Osteoblast (primary cell): ENCODE measurements around the gene NPBWR2. TPM values are rescaled to one million over a fixed set of nuclear protein-coding genes. Genes with fewer than 3 reads are reported as not detected.
A peak's percentile ranks its signal among the peaks of the same experiment; 100 is the strongest.

Experiments
- DNase-seq: peaks from one replicate; pipeline ENCODE4 v3.0.0; 2011; ENCODE audit warnings: low spot score, mixed read lengths; ENCODE audit not compliant: insufficient read length; ENCODE audit errors: missing footprints
- H2AFZ ChIP-seq: 2 replicates; pipeline ENCODE4 v1.6.0; 2011; ENCODE audit warnings: mild to moderate bottlenecking, low read length
- H3K27ac ChIP-seq: 2 replicates; pipeline ENCODE4 v1.5.1; 2011; ENCODE audit warnings: mild to moderate bottlenecking, low read depth, low read length, moderate library complexity
- H3K27me3 ChIP-seq: 2 replicates; pipeline ENCODE4 v1.6.0; 2012; ENCODE audit warnings: mild to moderate bottlenecking, control low read depth, inconsistent platforms, low read length, moderate library complexity; ENCODE audit not compliant: insufficient read depth
- H3K36me3 ChIP-seq: 2 replicates; pipeline ENCODE4 v1.5.1; 2011; ENCODE audit warnings: mild to moderate bottlenecking, low read length, control low read depth, moderate library complexity; ENCODE audit not compliant: insufficient read depth
- H3K4me1 ChIP-seq: 2 replicates; pipeline ENCODE4 v1.5.1; 2011; ENCODE audit warnings: mild to moderate bottlenecking, low read length, control low read depth, moderate library complexity; ENCODE audit not compliant: insufficient read depth
- H3K4me2 ChIP-seq: 2 replicates; pipeline ENCODE4 v1.6.0; 2011; ENCODE audit warnings: mild to moderate bottlenecking, low read length; ENCODE audit not compliant: insufficient read depth
- H3K4me3 ChIP-seq: fragments of 200-600 bp; sonication (generic); 3 replicates; pipeline ENCODE4 v1.5.1; 2012; ENCODE audit warnings: mild to moderate bottlenecking, low read length, inconsistent platforms; ENCODE audit not compliant: insufficient read depth
- H3K79me2 ChIP-seq: 2 replicates; pipeline ENCODE4 v1.6.0; 2012; ENCODE audit warnings: mild to moderate bottlenecking, low read length, control low read depth, inconsistent platforms; ENCODE audit not compliant: insufficient read depth
- H3K9me3 ChIP-seq: 2 replicates; pipeline ENCODE4 v1.5.1; 2011; ENCODE audit warnings: low read depth, low read length, control low read depth
- H4K20me1 ChIP-seq: 2 replicates; pipeline ENCODE4 v1.6.0; 2012; ENCODE audit warnings: mild to moderate bottlenecking, low read length, control low read depth; ENCODE audit not compliant: insufficient read depth
- total RNA-seq: library from RNA; depleted of rRNA; stranded (reverse); fragments of >200 nt; gene quantifications from 2 replicates; pipeline ENCODE4 v1.2.3, GENCODE V29; 2012
- TF ChIP-seq, protein P1 (sequence below): IDR thresholded peaks from 2 replicates; pipeline ENCODE4 v1.5.1; 2011; ENCODE audit warnings: mild to moderate bottlenecking, low read depth, low read length, moderate library complexity; ENCODE audit errors: extremely low read depth

Gene NPBWR2
- total RNA-seq, 1 donor = not detected

DNA sequence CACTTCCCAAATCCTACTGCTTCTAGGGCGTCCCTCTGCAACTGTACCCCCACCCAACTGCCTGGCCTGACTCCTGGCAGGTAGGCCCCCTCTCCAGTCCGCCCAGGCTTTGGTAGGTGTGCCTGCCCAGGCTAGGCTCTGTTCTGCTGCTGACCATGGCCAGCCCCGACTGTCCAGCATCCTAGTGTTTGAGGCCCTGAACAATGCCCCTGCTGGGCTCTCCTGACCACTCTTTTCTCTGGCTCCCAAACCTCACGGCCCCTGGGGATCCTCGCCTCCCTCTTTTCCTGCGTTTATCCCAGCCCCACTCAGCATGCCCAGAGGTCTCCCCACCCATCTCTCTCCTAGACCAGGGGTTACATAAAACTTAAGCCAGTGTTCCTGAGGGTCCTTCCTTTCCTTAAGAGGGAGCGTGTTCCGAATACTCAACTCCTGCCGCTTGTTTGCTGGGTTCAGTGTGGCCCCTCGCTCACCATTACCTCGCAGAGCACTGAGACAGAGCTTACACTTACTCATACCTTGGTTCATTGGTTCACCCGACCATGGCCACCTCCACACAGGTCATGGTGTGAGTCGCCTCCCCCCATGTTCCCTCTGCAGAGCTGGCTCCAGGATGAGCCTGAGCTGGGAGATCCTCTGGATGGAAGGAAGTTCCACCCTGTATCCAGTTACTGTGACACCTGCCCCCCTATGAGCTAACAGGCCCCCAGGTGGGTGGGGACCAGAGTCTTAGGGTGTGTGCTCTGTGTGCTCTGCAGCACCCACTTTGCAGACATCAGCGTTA lies 35.8 kb upstream of the NPBWR2 start:
- H3K79me2 ChIP-seq = no peaks in the 10 kb centered on the region
- H3K9me3 ChIP-seq = peaks cover 7% of the 10 kb centered on the region
- no peaks in the 10 kb centered on the region for H4K20me1 ChIP-seq
- peak; percentile 9 for DNase-seq
- H3K4me1 ChIP-seq = no peaks in the 10 kb centered on the region
- H3K4me3 ChIP-seq = no peak overlapping the region
- no peak overlapping the region for H3K27ac ChIP-seq
- H3K4me2 ChIP-seq = no peak overlapping the region
- TF ChIP-seq, protein P1, sequence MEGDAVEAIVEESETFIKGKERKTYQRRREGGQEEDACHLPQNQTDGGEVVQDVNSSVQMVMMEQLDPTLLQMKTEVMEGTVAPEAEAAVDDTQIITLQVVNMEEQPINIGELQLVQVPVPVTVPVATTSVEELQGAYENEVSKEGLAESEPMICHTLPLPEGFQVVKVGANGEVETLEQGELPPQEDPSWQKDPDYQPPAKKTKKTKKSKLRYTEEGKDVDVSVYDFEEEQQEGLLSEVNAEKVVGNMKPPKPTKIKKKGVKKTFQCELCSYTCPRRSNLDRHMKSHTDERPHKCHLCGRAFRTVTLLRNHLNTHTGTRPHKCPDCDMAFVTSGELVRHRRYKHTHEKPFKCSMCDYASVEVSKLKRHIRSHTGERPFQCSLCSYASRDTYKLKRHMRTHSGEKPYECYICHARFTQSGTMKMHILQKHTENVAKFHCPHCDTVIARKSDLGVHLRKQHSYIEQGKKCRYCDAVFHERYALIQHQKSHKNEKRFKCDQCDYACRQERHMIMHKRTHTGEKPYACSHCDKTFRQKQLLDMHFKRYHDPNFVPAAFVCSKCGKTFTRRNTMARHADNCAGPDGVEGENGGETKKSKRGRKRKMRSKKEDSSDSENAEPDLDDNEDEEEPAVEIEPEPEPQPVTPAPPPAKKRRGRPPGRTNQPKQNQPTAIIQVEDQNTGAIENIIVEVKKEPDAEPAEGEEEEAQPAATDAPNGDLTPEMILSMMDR = no peak
- no peaks in the 10 kb centered on the region for H3K36me3 ChIP-seq
- no peak overlapping the region for H2AFZ ChIP-seq
- H3K27me3 ChIP-seq = peaks cover 6% of the 10 kb centered on the region

DNA sequence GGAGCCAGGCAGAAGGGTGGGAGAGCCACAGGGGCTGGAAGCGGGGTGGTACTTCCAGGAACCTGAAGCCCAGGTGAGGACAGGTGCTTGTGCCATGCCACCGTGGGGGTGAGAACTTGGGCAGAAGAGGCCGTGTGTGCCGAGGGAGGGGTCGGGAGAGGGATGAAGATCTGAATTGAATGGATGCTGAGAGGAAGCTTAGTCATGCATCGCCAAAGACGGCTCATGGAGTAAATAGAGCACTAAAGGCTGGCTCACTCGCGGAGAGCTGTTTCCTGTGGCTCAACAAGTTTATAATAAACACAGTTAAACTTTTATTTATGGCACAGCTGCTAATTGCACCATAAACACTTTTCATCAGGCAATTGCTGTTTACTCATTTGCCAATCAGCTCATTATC lies 35.2 kb upstream of the NPBWR2 start:
- no peaks in the 10 kb centered on the region for H3K79me2 ChIP-seq
- H3K36me3 ChIP-seq = no peaks in the 10 kb centered on the region
- no peak overlapping the region for H3K4me2 ChIP-seq
- no peaks in the 10 kb centered on the region for H3K4me1 ChIP-seq
- no peak overlapping the region for H2AFZ ChIP-seq
- H3K9me3 ChIP-seq = peaks cover 7% of the 10 kb centered on the region
- no peaks in the 10 kb centered on the region for H4K20me1 ChIP-seq
- H3K4me3 ChIP-seq = no peak overlapping the region
- DNase-seq = peak; percentile 37
- H3K27me3 ChIP-seq = peaks cover 6% of the 10 kb centered on the region
- TF ChIP-seq, protein P1 = no peak
- no peak overlapping the region for H3K27ac ChIP-seq

DNA sequence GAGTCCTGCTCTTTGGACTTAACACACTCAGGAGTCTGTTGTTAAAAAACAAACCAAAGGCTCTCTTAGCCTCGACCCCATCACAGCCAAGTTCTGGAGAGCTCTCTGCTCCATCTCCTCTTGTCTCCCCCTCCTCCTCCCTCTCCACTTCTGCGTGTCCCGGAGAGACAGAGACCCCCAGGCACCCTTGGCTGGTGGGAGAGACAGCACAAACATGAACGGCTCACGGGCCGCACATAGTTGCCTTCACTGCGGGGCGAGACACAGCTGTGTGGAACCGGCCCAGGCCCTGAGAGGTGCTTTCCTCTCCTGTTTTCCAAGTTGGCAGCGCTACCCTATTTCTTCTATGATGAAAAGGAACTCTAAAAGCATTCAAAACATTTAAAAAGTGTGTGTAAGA lies 33.6 kb upstream of the NPBWR2 start:
- no peaks in the 10 kb centered on the region for H3K4me1 ChIP-seq
- no peak overlapping the region for H3K4me2 ChIP-seq
- no peaks in the 10 kb centered on the region for H3K36me3 ChIP-seq
- H2AFZ ChIP-seq = no peak overlapping the region
- H3K79me2 ChIP-seq = no peaks in the 10 kb centered on the region
- TF ChIP-seq, protein P1 = no peak
- H3K9me3 ChIP-seq = peaks cover 7% of the 10 kb centered on the region
- peaks cover 6% of the 10 kb centered on the region for H3K27me3 ChIP-seq
- no peak overlapping the region for H3K4me3 ChIP-seq
- no peaks in the 10 kb centered on the region for H4K20me1 ChIP-seq
- no peak overlapping the region for H3K27ac ChIP-seq
- DNase-seq = peak; percentile 4

DNA sequence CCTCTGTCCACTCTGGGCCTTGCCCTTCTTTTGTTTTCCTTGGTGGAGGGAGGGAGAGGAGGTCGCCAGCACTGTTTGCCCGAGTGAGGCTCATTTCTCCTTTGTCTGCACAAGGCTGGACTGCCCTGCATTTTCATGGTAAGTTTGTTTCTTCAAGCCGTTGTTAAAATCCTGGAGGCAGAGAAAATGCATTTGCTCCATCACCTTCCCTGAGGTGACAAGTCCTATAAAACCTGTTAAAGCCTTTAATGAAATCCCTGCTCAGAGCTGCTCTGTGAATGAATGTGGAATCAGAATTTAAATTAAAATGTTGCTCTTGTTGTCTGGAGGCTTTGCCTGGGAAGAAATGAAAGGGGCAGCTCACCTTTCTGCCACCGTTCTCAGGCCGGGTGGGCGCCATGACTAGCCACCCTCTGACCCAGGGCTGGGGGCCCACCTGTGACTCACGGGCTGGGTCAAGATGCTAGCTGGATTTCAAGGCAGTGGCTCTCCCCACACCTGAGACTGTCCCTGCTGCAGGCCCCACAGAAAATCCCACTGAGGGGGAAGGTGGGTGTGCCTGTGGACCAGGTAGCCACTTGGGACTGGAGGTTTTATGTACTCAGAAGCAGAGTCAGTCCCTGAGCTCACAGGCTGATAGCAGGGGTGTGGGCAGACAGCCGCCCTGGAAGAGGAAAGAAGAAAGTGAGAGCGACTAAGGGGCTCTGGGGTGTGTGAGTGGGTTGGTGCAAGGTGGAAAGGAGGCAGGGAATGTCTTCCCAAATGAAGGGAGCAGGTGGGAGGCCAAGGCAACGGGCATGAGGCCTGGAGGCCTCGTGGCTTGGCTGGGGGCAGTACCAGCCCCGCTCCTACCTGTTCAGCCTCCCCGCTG lies 32.9 kb upstream of the NPBWR2 start:
- Histone ChIP-seq H4K20me1 (no peaks in the 10 kb centered on the region), H2AFZ (no peak overlapping the region), H3K27ac (no peak overlapping the region), H3K79me2 (no peaks in the 10 kb centered on the region), H3K27me3 (peaks cover 6% of the 10 kb centered on the region), H3K9me3 (peaks cover 4% of the 10 kb centered on the region), H3K4me1 (no peaks in the 10 kb centered on the region), H3K36me3 (no peaks in the 10 kb centered on the region), H3K4me3 (no peak overlapping the region), H3K4me2 (no peak overlapping the region)
- TF ChIP-seq, protein P1 = no peak
- no peak for DNase-seq
